ENCODE results near the gene CACNG4.

CACNG4 gene

DNA sequence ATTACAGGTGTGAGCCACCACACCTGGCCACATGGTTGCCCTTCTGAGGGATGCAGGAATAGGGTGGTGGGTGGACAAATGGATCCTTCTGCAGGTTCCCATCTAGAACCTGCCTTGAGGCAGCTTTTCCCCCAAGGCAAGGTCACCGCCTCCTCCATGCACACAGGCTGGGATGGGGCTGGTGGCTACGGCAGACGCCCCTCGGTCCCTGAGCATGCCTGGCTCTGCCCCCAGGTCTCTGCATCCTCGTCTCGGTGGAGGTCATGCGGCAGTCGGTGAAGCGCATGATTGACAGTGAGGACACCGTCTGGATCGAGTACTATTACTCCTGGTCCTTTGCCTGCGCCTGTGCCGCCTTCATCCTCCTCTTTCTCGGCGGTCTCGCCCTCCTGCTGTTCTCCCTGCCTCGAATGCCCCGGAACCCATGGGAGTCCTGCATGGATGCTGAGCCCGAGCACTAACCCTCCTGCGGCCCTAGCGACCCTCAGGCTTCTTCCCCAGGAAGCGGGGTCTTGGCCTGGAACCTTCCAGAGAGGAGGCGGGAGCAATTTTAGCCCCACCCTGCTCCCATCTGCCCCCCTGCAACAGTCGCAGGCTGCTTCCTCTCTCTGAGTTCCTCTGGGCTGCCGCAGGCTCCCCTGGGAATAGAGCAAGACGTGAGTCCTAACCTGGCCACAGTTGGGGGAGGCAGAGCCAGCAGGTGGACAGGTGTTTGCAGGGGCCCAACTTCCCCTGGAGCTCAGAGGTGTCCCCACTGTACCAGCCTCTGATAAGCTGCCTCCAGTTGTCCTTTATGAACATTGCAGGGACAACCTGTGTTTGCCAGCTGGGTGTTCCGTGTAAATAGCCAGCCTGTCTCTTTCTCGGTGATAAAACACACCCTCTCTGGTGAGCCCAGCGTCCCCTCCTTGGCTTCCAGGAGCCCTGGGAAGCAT lies 91.6 kb downstream of the CACNG4 start:
- in situ Hi-C loops (cut with HindIII; ENCODE audit: low sequenced_read_pairs) = no loop called here

DNA sequence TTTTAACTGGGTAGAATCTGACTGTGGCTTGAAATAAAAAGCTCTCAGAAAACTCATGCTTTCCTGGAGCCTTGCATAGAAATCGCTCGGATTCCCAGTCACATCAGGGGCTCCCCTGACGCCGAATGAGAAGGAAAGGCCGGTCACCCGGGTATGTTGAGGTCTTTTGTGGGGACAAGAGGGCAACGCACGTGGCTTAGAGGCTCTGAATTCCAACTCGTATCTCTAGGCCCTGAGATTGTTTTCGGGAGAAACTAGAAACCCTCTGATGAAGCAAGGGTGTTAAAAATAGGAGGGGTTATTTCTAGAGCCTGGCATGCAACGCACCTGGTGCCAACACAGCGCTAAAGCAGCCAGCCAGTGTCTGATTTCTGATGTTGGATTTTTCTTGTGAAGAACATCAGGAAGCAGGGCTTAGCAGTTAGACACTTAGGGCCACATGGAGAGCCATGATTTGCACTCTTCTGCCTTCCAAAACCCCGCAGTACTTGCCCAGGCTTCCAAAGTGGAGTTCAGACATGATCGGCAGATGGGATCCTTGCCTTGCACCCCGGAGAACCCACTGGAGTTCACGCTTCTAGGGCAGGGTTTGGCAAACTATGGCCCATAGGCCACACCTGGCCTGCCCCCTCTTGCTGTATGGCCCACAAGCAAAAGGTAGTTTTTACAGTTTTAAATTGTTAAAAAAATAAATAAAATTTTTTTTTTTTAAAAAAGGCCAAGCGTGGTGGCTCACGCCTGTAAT lies 92.4 kb downstream of the CACNG4 start:
- in situ Hi-C loops (cut with HindIII; ENCODE audit: low sequenced_read_pairs) = no loop called here

DNA sequence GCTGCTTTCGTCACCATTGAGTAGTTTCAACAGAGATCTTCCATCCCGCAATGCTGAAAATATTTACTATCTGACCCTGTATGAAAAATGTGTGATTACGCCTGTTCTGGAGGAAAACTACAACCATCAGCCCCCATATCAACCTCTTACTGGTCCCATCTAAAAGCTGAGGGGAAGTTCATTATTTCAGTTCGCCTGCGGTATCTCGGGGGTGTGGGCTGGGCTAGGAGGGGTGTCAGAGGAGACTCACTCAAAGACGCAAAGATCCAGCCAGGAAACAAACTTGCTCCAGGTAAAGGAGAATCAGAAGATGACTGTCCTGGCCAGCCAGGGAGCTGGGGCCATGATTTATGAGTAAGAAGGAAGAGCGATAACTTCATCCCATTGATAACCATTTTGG lies 93.5 kb downstream of the CACNG4 start:
- in situ Hi-C loops (cut with HindIII; ENCODE audit: low sequenced_read_pairs) = no loop called here

DNA sequence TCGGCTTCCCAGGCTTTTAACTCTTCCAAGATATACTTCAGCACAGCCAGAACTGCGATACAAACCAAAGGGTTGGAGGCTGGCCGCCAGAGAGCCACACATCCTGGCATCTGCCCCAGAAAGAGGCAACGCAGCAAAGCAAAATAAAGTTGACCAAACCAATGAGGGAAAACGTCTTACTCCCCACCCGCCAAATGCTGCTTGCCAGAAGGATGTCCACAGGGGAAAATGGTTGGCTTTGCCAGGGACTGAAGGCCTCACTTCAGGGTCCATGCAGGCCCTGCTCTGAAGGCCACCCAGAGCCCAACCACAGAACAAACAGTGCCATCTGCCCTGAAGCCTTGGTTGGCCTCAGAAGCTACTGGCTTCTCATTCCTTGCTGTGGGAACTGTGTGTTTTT lies 94.9 kb downstream of the CACNG4 start:
- in situ Hi-C loops (cut with HindIII; ENCODE audit: low sequenced_read_pairs) = no loop called here

DNA sequence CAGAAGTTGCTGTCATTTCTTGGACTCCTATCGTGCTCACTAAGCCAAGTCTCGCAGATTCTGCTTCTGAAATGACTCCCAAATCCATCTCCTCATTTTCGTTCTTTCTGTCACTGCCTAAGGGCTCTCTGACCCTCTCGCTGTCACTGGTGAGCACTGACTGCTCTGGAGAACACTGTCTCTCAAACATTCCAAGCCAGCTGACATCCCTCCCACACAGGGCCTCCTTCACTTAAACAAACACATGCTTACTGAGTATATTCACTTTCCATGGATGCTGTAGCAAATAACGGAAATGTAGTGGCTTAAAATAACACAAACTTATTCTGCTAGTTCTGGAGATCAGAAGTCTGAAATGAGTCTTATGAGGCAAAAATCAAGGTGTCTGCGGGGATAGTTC lies 98.6 kb downstream of the CACNG4 start:
- in situ Hi-C loops (cut with HindIII; ENCODE audit: low sequenced_read_pairs) = no loop called here

DNA sequence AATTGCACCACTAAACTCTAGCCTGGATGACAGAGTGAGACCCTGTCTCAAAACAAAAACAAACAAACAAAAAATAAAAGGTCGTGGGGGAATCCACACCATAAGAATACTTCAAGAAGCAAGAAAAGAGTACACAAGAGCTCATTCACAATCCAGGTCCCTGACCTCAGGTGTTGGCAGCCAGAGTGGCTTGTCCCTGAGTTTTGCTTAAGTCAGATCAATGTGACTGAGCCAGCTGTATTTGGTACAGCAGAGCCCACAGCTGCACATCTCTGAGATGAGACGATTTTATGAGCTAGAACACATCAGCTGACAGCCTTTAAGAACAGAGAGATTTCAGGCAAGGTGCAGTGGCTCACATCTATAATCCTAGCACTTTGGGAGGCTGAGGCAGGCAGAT lies 102.2 kb downstream of the CACNG4 start:
- in situ Hi-C loops (cut with HindIII; ENCODE audit: low sequenced_read_pairs) = no loop called here

DNA sequence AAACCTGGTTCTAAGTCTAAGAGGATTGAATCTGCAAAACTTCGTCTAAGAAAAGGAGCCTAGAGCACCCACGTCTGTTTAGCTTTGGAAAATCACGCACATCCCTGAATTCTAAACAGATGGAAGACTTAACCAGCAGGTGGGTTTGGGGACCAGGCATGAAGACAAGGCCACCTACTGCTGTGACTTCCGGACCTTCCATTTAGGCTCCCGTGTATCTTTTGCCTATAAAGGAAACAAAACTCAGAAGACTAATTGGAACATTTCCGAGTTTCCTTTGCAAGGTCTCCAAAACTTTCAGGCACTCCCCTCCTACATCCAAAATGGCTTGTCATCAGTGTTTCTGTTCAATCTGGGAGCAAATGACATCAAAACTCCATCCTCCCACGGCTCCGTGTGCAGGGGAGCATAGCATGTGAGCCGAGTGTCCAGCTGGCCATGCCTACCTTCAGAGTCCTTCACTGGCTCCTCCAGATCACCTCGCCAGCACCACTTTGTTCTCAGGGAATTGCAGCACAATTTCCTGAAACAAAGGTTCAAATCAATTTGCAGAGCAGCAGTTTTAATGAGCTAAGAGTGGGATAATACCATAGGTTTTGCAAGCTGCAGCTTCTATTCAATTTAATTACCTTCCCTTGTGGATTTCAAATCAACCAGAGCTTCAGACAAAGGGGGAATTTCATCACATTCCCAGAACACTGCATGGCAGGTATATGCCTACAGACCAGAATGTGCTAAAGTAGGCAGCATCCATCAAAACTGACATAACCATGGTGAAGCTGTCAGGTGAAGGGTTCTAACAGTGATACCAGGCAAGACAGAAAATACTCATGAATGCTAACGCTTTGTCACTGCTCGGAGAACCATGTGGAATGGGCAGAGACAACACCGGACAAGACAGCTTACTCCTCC lies 103.3 kb downstream of the CACNG4 start:
- in situ Hi-C loops (cut with HindIII; ENCODE audit: low sequenced_read_pairs) = no loop called here

DNA sequence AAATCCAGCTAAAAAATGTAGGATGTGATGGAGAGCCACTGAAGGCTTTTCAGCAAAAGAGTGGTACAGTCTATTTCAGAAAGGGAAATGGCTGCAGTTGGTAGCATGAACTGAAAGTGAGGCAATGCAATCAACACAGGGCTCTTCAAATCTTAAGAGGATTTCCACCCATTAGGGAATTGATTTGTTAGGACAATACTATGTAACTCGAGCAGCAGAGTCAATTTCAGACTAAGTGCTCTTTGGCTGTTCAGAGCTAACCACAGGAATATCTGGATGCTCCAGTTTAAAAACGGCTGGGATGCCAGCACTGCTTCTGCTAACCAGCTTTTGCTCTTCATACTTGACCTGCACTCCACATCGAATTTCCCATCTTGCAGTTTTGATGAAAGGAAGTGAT lies 104.5 kb downstream of the CACNG4 start:
- in situ Hi-C loops (cut with HindIII; ENCODE audit: low sequenced_read_pairs) = no loop called here

DNA sequence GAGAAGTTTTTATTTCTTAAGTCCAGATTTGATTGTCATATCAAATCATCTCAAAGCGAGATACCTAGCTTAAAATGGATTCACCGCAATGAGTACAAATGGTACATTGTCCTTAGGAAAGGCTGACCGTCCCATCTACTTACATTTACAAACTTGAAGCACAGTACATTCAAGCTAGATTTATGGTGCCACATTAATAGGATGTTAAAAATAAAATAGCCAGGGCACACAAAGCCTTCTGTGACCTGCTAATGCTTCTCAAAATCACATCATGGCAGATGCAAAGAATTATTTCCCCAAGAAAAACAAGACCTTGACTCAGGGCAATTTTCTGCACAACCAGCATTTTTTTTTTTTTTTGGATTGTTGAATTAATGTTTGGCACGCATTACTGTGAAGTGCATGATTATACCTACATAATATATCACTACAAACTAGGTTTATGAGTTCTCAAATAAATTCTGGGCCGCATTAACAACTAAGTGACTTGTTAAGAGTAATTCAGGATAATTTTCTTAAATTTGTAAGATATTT lies 105.2 kb downstream of the CACNG4 start:
- in situ Hi-C loops (cut with HindIII; ENCODE audit: low sequenced_read_pairs) = no loop called here

DNA sequence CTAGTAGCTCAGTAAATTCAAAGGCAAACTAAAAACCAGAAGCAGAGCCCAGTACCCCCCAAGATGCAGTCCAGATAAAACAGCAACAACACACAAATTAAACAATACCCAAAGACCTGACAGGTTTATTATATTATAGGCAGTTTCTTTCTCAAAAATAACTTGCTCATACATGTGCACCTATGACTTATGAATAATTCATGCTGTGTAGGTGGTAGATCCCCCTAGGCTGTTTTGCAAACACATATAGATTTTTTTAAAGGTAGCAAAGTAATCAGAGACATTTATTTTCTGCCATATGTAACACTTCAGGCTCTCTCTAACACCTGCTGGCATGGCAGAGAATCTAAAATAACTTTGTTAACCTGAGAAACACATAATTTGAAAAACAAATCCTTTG lies 107.1 kb downstream of the CACNG4 start:
- in situ Hi-C loops (cut with HindIII; ENCODE audit: low sequenced_read_pairs) = no loop called here

DNA sequence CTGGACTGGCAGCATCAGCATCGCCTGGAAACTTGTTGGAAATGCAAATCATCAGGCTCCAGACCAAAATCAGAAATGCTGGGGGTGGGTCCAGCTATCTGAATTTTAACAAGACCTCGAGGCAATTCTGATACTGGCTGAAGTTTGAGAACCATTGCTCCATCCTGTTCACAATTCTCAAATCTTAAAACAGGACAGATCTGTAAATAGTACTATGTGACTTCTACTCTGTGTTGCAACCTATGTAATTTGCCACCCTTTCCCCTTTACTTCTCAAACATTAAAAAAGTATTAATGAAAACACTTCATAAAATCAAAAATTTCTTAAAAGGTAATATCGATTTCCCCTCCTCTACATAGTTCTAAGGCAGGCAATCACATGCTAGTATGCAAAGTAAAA lies 108.4 kb downstream of the CACNG4 start:
- in situ Hi-C loops (cut with HindIII; ENCODE audit: low sequenced_read_pairs) = no loop called here

DNA sequence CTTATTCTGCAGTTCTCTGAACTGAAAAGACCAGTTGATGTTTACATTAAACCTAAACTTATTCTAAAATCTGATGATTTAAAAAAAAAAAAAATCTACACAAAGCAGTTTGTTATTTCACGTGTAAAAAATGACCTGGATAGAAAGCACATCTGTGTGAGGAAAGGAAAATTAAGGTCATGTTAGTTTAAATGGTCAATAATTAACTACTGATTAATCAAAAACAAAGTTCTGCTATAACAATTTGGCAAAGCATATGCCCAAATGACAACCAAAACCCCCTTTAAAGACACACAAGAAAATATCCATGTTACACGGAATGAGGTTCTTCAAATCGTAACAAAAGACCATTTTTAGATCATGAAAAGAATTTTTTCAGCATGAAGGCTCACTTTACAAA lies 110.3 kb downstream of the CACNG4 start:
- in situ Hi-C loops (cut with HindIII; ENCODE audit: low sequenced_read_pairs) = no loop called here

DNA sequence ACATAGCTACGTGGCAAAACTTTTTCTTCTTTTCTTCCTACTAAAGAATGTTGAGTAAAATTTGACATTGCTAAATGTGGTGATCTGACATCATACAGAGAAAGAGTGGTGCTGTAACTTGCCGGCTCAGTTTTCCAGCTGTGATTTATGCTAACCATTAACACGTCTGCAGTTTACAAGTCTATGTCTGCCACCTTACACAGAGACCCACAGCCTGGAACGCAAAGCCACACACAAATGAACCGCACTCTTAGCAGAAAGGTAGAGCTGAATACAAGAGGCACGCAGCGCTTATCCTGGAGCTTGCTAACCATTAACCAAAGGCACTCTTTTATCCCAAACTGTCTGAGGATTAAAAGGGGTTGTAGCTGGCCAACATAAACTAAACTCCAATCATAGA lies 111.8 kb downstream of the CACNG4 start:
- in situ Hi-C loops (cut with HindIII; ENCODE audit: low sequenced_read_pairs) = no loop called here

DNA sequence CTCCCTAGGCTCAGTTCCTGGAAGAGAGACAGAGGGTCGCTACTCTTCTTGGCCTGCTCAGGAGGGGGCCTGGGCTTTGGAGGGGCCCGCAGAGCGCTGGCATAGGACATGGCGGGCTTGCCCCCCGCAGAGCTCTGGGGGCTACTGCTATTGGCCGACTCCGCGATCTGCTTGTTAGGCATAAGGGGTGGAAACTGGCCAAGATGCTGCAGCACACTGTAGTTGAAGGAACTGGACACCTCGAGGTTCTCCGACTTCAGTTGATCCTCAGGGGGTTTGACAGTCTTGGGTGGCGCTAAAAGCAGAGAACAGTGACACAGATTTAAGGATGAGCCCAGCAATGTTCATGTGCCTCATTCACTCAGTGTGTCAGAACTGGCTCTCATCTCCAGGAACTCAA lies 113.8 kb downstream of the CACNG4 start:
- in situ Hi-C loops (cut with HindIII; ENCODE audit: low sequenced_read_pairs) = no loop called here

DNA sequence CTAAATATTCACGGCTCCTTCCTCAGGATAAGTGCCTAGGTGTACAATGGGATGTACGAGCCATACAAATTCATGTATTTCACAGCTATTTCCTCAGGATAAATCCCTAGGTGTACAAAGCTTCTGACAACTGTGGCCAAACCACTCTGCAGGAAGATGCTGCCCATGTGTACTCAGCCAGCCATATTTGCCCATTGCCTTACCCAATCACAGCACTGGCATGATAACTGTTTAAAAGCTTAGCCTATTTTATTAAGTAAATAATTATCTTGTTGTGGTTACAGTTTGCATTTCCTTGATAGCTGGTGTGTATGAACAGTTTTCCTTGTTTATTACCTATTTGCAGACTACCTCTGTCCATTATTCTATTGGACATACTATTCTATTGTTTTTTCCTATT lies 115.0 kb downstream of the CACNG4 start:
- in situ Hi-C loops (cut with HindIII; ENCODE audit: low sequenced_read_pairs) = no loop called here

DNA sequence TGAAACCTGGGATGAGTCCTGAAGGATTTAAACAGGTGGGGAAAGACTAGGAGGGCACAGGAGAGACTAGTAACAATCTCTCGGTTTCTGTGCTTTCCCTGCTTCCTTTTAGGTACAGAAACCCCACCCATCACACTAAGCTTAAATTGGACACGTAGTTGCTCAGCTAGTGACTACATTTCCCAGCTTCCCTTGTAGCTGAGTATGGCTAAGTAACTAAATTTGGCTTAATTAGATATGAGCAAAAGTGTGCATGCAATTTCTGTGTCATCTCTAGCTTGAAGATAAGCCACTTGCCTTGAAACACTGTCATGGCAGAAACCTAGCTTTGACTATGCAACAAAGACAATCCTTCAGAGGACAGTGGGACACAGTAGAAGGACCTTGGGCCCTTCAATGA lies 116.3 kb downstream of the CACNG4 start:
- in situ Hi-C loops (cut with HindIII; ENCODE audit: low sequenced_read_pairs) = no loop called here

DNA sequence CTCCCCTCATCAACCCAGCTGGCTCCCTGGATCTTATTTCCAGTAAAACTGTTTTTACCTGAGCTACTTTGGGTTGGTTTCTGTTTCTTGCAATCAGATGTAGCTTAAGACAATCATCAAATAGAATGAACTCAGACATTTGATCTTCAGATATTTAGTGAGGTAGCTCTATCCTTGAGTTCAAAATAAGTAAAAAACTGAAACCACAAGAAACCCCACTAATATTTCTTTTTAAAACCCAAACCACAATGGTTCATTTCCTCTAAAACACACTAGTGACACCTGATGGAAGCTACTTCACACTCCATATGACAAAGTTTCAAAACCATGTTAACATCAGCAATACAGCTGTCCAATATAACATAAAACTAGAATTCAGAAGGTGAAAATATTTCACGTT lies 117.6 kb downstream of the CACNG4 start:
- in situ Hi-C loops (cut with HindIII; ENCODE audit: low sequenced_read_pairs) = no loop called here

Measured in endothelial cell of hepatic sinusoid (primary cell).